CD14-positive monocyte (primary cell): ENCODE data around the gene SOX9. TPM values are rescaled to one million over a fixed set of nuclear protein-coding genes. Genes with fewer than 3 reads are reported as not detected.

Experiments used
- DNase-seq, 3 donors: peaks; one replicate each; pipeline ENCODE4 v3.0.0-alpha.2; 2011 to 2022
- H2AFZ ChIP-seq: 2 replicates; pipeline ENCODE4 v1.6.0; 2012; ENCODE audit warnings: mild to moderate bottlenecking, low read depth, low read length, inconsistent platforms; ENCODE audit not compliant: insufficient read depth, poor library complexity, severe bottlenecking
- H3K27ac ChIP-seq, 2 donors: 1 replicate in 1 of 2; 2 replicates in 1 of 2; pipeline ENCODE4 v1.5.1; 2012 to 2013; ENCODE audit warnings: low read length in 2 of 2, control low read depth in 1 of 2, inconsistent platforms in 1 of 2, low read depth in 1 of 2, mild to moderate bottlenecking in 1 of 2
- H3K27me3 ChIP-seq, 2 donors: one replicate each; pipeline versions ENCODE4 v1.6.0 to v1.6.1; 2011 to 2013; ENCODE audit warnings: low read length in 2 of 2; ENCODE audit not compliant: control insufficient read depth in 2 of 2, insufficient read depth in 2 of 2
- H3K36me3 ChIP-seq, 2 donors: replicated peaks in 1 of 2; 1 replicate in 1 of 2; 2 replicates in 1 of 2; pipeline versions ENCODE4 v1.5.1 to v1.6.1; 2012 to 2013; ENCODE audit warnings: low read length in 2 of 2, control low read depth in 1 of 2, inconsistent platforms in 1 of 2, mild to moderate bottlenecking in 1 of 2; ENCODE audit not compliant: insufficient read depth in 2 of 2, control insufficient read depth in 1 of 2
- H3K4me1 ChIP-seq, 2 donors: 1 replicate in 1 of 2; 2 replicates in 1 of 2; pipeline versions ENCODE4 v1.5.1 to v1.6.1; 2012 to 2013; ENCODE audit warnings: low read length in 2 of 2, control low read depth in 1 of 2, inconsistent platforms in 1 of 2, mild to moderate bottlenecking in 1 of 2, moderate library complexity in 1 of 2; ENCODE audit not compliant: insufficient read depth in 2 of 2, control insufficient read depth in 1 of 2
- H3K4me2 ChIP-seq: replicated peaks from 2 replicates; pipeline ENCODE3; 2012; ENCODE audit warnings: low read length, moderate library complexity, mild to moderate bottlenecking; ENCODE audit not compliant: poor library complexity, severe bottlenecking; ENCODE audit errors: extremely low read depth
- H3K4me3 ChIP-seq, 3 experiments: fragments of 200-600 bp in 1 of 3; sonication (generic) in 1 of 3; replicated peaks in 1 of 3; 1 replicate in 2 of 3; 2 replicates in 1 of 3; pipeline ENCODE4 v1.5.1; 2011 to 2013; ENCODE audit warnings: low read length in 3 of 3, mild to moderate bottlenecking in 3 of 3, control low read depth in 2 of 3, low read depth in 2 of 3, inconsistent platforms in 1 of 3, moderate library complexity in 1 of 3
- H3K79me2 ChIP-seq: 2 replicates; pipeline ENCODE4 v1.6.0; 2012; ENCODE audit warnings: mild to moderate bottlenecking, control low read depth, inconsistent platforms, low read length, moderate library complexity; ENCODE audit not compliant: insufficient read depth
- H3K9ac ChIP-seq: 2 replicates; pipeline ENCODE4 v1.6.0; 2017; ENCODE audit warnings: low read length, mild to moderate bottlenecking; ENCODE audit not compliant: insufficient read depth, poor library complexity, severe bottlenecking
- H3K9me3 ChIP-seq, 2 donors: replicated peaks in 1 of 2; 1 replicate in 1 of 2; 2 replicates in 1 of 2; pipeline versions ENCODE4 v1.5.1 to v1.6.1; 2012 to 2013; ENCODE audit warnings: low read length in 2 of 2, control low read depth in 1 of 2; ENCODE audit not compliant: control insufficient read depth in 1 of 2, insufficient read depth in 1 of 2
- H4K20me1 ChIP-seq: 2 replicates; pipeline ENCODE4 v1.6.0; 2012; ENCODE audit warnings: mild to moderate bottlenecking, low read length, control low read depth, moderate library complexity; ENCODE audit not compliant: insufficient read depth
- H3K27ac Mint-ChIP-seq, 7 donors: one replicate each; pipeline ENCODE4 v1.8.0; 2020; ENCODE audit warnings: mild to moderate bottlenecking in 7 of 7, mixed read lengths in 7 of 7, moderate library complexity in 6 of 7, inconsistent platforms in 2 of 7
- H3K27me3 Mint-ChIP-seq, 3 donors: one replicate each; pipeline ENCODE4 v1.8.0; 2021 to 2022; ENCODE audit warnings: low read depth in 3 of 3, mild to moderate bottlenecking in 3 of 3, mixed read lengths in 3 of 3, moderate library complexity in 3 of 3, inconsistent platforms in 1 of 3
- H3K36me3 Mint-ChIP-seq, 2 donors: one replicate each; pipeline ENCODE4 v1.8.0; 2020; ENCODE audit warnings: mixed read lengths in 2 of 2, inconsistent platforms in 1 of 2, mild to moderate bottlenecking in 1 of 2
- H3K4me1 Mint-ChIP-seq: one replicate; pipeline ENCODE4 v1.8.0; 2020; ENCODE audit warnings: mild to moderate bottlenecking, mixed read lengths
- H3K4me3 Mint-ChIP-seq, 2 donors: one replicate each; pipeline ENCODE4 v1.8.0; 2020; ENCODE audit warnings: mild to moderate bottlenecking in 2 of 2, mixed read lengths in 2 of 2, moderate library complexity in 1 of 2
- H3K9me3 Mint-ChIP-seq, 7 donors: one replicate each; pipeline ENCODE4 v1.8.0; 2020 to 2022; ENCODE audit warnings: mixed read lengths in 7 of 7, mild to moderate bottlenecking in 6 of 7, moderate library complexity in 6 of 7, inconsistent platforms in 2 of 7
- WGBS: methylation state at CpG from one replicate; pipeline ENCODE4 v1.1.5; 2013; ENCODE audit warnings: missing lambda C conversion rate; ENCODE audit not compliant: insufficient coverage; 5-methylcytosine and 5-hydroxymethylcytosine counted together
- intact Hi-C, 2 donors: fragments of 100-400 bp; cut with micrococcal nuclease; formaldehyde crosslinking; loops; one replicate each; pipeline versions ENCODE4 v1.15.0 to v1.15.1; 2023
- polyA plus RNA-seq, 3 donors: library from polyadenylated mRNA; depleted of rRNA in 1 of 3; unstranded in 2 of 3; stranded (reverse) in 1 of 3; fragments of 300-500 nt in 2 of 3; fragments of >200 nt in 1 of 3; fragmentation: Illumina TruSeq in 2 of 3; gene quantifications; 1 replicate in 2 of 3; 2 replicates in 1 of 3; pipeline ENCODE4 v1.2.3, GENCODE V29; 2012 to 2021
- TF ChIP-seq, protein P1 (sequence below): fragments of 200-600 bp; IDR thresholded peaks from one replicate; pipeline ENCODE4 v1.8.0; 2022; ENCODE audit warnings: antibody characterized with exemption, mild to moderate bottlenecking

SOX9 gene
- polyA plus RNA-seq, 3 donors = not detected

DNA sequence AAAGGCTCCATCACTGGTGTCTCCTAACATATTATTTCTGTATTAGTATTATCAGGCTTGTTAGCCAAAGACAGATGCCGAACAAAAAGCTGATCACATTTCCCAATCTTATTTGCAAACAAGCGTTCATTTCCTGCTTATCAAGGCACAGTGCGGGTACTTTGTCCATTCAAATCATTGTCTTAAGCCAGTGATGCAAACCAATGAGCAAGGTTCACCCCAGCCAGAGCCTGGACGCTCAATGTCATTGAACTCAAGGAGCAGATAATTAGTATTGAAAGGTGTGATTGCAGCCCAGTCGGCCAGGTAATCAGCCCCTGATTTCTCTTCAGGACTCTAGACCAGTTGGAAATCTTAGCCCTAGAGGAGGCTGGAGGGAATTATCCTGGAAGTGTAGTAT, 20.4 kb upstream of the SOX9 start:
- H3K36me3 Mint-ChIP-seq = no peaks in the 10 kb centered on the region
- peaks cover 0 to 16% (median 7%) of the 10 kb centered on the region in 7 donors for H3K9me3 Mint-ChIP-seq
- H3K4me1 Mint-ChIP-seq = no peaks in the 10 kb centered on the region
- Histone ChIP-seq H3K4me1 (no peaks in the 10 kb centered on the region), H3K4me3 (no peak overlapping the region), H3K4me2 (no peak overlapping the region), H2AFZ (no peak overlapping the region), H3K9me3 (peaks cover 0 to 5% of the 10 kb centered on the region in 2 donors), H3K79me2 (no peaks in the 10 kb centered on the region), H3K27me3 (no peaks in the 10 kb centered on the region), H3K27ac (no peak overlapping the region), H3K9ac (no peak overlapping the region), H4K20me1 (no peaks in the 10 kb centered on the region), H3K36me3 (no peaks in the 10 kb centered on the region)
- TF ChIP-seq, protein P1, sequence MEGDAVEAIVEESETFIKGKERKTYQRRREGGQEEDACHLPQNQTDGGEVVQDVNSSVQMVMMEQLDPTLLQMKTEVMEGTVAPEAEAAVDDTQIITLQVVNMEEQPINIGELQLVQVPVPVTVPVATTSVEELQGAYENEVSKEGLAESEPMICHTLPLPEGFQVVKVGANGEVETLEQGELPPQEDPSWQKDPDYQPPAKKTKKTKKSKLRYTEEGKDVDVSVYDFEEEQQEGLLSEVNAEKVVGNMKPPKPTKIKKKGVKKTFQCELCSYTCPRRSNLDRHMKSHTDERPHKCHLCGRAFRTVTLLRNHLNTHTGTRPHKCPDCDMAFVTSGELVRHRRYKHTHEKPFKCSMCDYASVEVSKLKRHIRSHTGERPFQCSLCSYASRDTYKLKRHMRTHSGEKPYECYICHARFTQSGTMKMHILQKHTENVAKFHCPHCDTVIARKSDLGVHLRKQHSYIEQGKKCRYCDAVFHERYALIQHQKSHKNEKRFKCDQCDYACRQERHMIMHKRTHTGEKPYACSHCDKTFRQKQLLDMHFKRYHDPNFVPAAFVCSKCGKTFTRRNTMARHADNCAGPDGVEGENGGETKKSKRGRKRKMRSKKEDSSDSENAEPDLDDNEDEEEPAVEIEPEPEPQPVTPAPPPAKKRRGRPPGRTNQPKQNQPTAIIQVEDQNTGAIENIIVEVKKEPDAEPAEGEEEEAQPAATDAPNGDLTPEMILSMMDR = no peak
- H3K4me3 Mint-ChIP-seq = no peak overlapping the region
- H3K27me3 Mint-ChIP-seq = no peaks in the 10 kb centered on the region
- intact Hi-C loops = no loop called here
- no peak for DNase-seq
- no peak overlapping the region for H3K27ac Mint-ChIP-seq
- 100% methylated on average over 1 of the region's 5 CpGs for WGBS

DNA sequence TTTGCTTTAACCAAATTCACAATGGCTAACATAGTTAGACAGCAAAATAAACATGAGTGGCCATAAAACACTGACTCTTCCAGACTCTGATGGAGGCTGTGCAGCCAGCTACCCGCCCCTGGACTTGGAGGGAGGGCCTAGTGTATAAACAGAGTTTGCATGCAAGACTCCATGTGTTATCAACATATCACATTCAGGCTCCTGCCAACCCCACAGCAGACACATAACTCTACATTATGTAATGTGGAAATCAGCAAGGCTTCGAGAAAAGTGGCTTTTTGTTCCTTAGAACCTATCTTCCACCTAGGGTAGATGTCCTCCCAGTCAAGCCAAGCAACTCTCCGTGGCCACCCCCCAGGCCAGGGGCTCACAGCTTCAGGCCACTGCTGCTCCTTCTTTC, 19.3 kb upstream of the SOX9 start:
- Histone ChIP-seq H3K4me3 (no peak overlapping the region), H3K27ac (no peak overlapping the region), H3K27me3 (no peaks in the 10 kb centered on the region), H3K36me3 (no peaks in the 10 kb centered on the region), H4K20me1 (no peaks in the 10 kb centered on the region), H3K79me2 (no peaks in the 10 kb centered on the region), H3K4me1 (no peaks in the 10 kb centered on the region), H3K4me2 (no peak overlapping the region), H3K9ac (no peak overlapping the region), H2AFZ (no peak overlapping the region), H3K9me3 (peaks cover 0 to 5% of the 10 kb centered on the region in 2 donors)
- Mint-ChIP-seq H3K27ac (peak overlapping the region in 1 of 7 donors; percentile 57), H3K4me1 (no peaks in the 10 kb centered on the region), H3K9me3 (peaks cover 0 to 16% (median 5%) of the 10 kb centered on the region in 7 donors), H3K36me3 (no peaks in the 10 kb centered on the region), H3K27me3 (peaks cover 0 to 3% (median 0%) of the 10 kb centered on the region in 3 donors), H3K4me3 (no peak overlapping the region)
- DNase-seq = no peak
- TF ChIP-seq, protein P1 = no peak
- WGBS = 100% methylated on average over 1 of the region's 3 CpGs
- intact Hi-C loops = no loop called here
